ENCODE measurements around the gene FKBP15.
"Not testable (repeated sequence)": the region's sequence is repeated elsewhere in the genome, so short reads cannot be mapped to it uniquely, and the experiment has no call there.

FKBP15 gene

GRCh38 chr9:113246928-113247327 is 25.9 kb upstream of the FKBP15 start:
- Mint-ChIP-seq H3K4me1 (ENCODE audit: low read depth) (peaks cover 6% of the 10 kb centered on the region), H3K36me3 (ENCODE audit: low read depth) (peaks cover 10% of the 10 kb centered on the region), H3K4me3 (no peak overlapping the region), H3K27me3 (no peaks in the 10 kb centered on the region), H3K9me3 (peaks cover 3% of the 10 kb centered on the region), H3K27ac (no peak overlapping the region)

GRCh38 chr9:113245894-113246293 is 24.8 kb upstream of the FKBP15 start:
- H3K27ac Mint-ChIP-seq, result no peak overlapping the region

GRCh38 chr9:113244556-113244955 is 23.5 kb upstream of the FKBP15 start:
- Mint-ChIP-seq H3K4me1 (ENCODE audit: low read depth) (peaks cover 12% of the 10 kb centered on the region), H3K27me3 (no peaks in the 10 kb centered on the region), H3K36me3 (ENCODE audit: low read depth) (peaks cover 6% of the 10 kb centered on the region), H3K4me3 (no peak overlapping the region), H3K9me3 (no peaks in the 10 kb centered on the region), H3K27ac (no peak overlapping the region)

More at GRCh38 chr9:113245894-113246293, 24.8 kb upstream of the FKBP15 start:
- Mint-ChIP-seq H3K9me3 (peaks cover 3% of the 10 kb centered on the region), H3K4me1 (ENCODE audit: low read depth) (peaks cover 11% of the 10 kb centered on the region), H3K27me3 (no peaks in the 10 kb centered on the region), H3K36me3 (ENCODE audit: low read depth) (peaks cover 10% of the 10 kb centered on the region), H3K4me3 (no peak overlapping the region)

- H3K36me3 Mint-ChIP-seq (ENCODE audit: low read depth), result no peaks in the 10 kb centered on the region
- no peak overlapping the region for H3K27ac Mint-ChIP-seq
- no peaks in the 10 kb centered on the region for H3K27me3 Mint-ChIP-seq
- H3K4me1 Mint-ChIP-seq (ENCODE audit: low read depth), result peaks cover 12% of the 10 kb centered on the region
- no peak overlapping the region for H3K4me3 Mint-ChIP-seq
- H3K9me3 Mint-ChIP-seq, result no peaks in the 10 kb centered on the region
Observed at GRCh38 chr9:113241161-113241560, 20.1 kb upstream of the FKBP15 start.

GRCh38 chr9:113238859-113239232 is 17.8 kb upstream of the FKBP15 start:
- Mint-ChIP-seq H3K9me3 (no peaks in the 10 kb centered on the region), H3K27me3 (no peaks in the 10 kb centered on the region), H3K36me3 (ENCODE audit: low read depth) (no peaks in the 10 kb centered on the region), H3K27ac (no peak overlapping the region), H3K4me1 (ENCODE audit: low read depth) (peaks cover 12% of the 10 kb centered on the region), H3K4me3 (no peak overlapping the region)

GRCh38 chr9:113238202-113238858 is 17.3 kb upstream of the FKBP15 start:
- Mint-ChIP-seq H3K4me1 (ENCODE audit: low read depth) (peaks cover 16% of the 10 kb centered on the region), H3K4me3 (no peak overlapping the region), H3K9me3 (no peaks in the 10 kb centered on the region), H3K27ac (no peak overlapping the region), H3K36me3 (ENCODE audit: low read depth) (no peaks in the 10 kb centered on the region), H3K27me3 (no peaks in the 10 kb centered on the region)

GRCh38 chr9:113237026-113237425 is 15.9 kb upstream of the FKBP15 start:
- no peaks in the 10 kb centered on the region for H3K27me3 Mint-ChIP-seq
- H3K27ac Mint-ChIP-seq, result no peak overlapping the region
- H3K36me3 Mint-ChIP-seq (ENCODE audit: low read depth), result no peaks in the 10 kb centered on the region
- H3K4me3 Mint-ChIP-seq, result no peak overlapping the region
- peaks cover 23% of the 10 kb centered on the region for H3K4me1 Mint-ChIP-seq (ENCODE audit: low read depth)
- no peaks in the 10 kb centered on the region for H3K9me3 Mint-ChIP-seq

GRCh38 chr9:113235701-113236255 is 14.7 kb upstream of the FKBP15 start:
- peaks cover 18% of the 10 kb centered on the region for H3K4me1 Mint-ChIP-seq (ENCODE audit: low read depth)
- H3K27ac Mint-ChIP-seq, H3K9me3 Mint-ChIP-seq: not testable (repeated sequence)

GRCh38 chr9:113231701-113232100 is 10.6 kb upstream of the FKBP15 start:
- H3K4me3 Mint-ChIP-seq, result no peak overlapping the region
- H3K27me3 Mint-ChIP-seq, result no peaks in the 10 kb centered on the region
- H3K36me3 Mint-ChIP-seq (ENCODE audit: low read depth), result peaks cover 13% of the 10 kb centered on the region
- H3K4me1 Mint-ChIP-seq (ENCODE audit: low read depth), result peaks cover 26% of the 10 kb centered on the region
- H3K27ac Mint-ChIP-seq, result no peak overlapping the region
- no peaks in the 10 kb centered on the region for H3K9me3 Mint-ChIP-seq

More at GRCh38 chr9:113235701-113236255, 14.7 kb upstream of the FKBP15 start:
- H3K27me3 Mint-ChIP-seq; H3K36me3 Mint-ChIP-seq (ENCODE audit: low read depth); H3K4me3 Mint-ChIP-seq: not testable (repeated sequence)

- H3K4me3 Mint-ChIP-seq, result no peak overlapping the region
- peaks cover 23% of the 10 kb centered on the region for H3K4me1 Mint-ChIP-seq (ENCODE audit: low read depth)
- H3K27me3 Mint-ChIP-seq, result no peaks in the 10 kb centered on the region
- H3K36me3 Mint-ChIP-seq (ENCODE audit: low read depth), result peaks cover 16% of the 10 kb centered on the region
- H3K27ac Mint-ChIP-seq, result no peak overlapping the region
- no peaks in the 10 kb centered on the region for H3K9me3 Mint-ChIP-seq
Observed at GRCh38 chr9:113228130-113228665, 7.1 kb upstream of the FKBP15 start.

- no peaks in the 10 kb centered on the region for H3K27me3 Mint-ChIP-seq
- H3K9me3 Mint-ChIP-seq, result no peaks in the 10 kb centered on the region
- H3K27ac Mint-ChIP-seq, result no peak overlapping the region
- H3K4me1 Mint-ChIP-seq (ENCODE audit: low read depth), result peaks cover 23% of the 10 kb centered on the region
- H3K4me3 Mint-ChIP-seq, result no peak overlapping the region
- H3K36me3 Mint-ChIP-seq (ENCODE audit: low read depth), result peaks cover 16% of the 10 kb centered on the region
Observed at GRCh38 chr9:113227436-113227835, 6.4 kb upstream of the FKBP15 start.

- Mint-ChIP-seq H3K36me3 (ENCODE audit: low read depth) (peaks cover 17% of the 10 kb centered on the region), H3K4me3 (no peak overlapping the region), H3K9me3 (no peaks in the 10 kb centered on the region), H3K27ac (no peak overlapping the region), H3K27me3 (no peaks in the 10 kb centered on the region), H3K4me1 (ENCODE audit: low read depth) (peaks cover 39% of the 10 kb centered on the region)
Observed at GRCh38 chr9:113223963-113224362, 2.9 kb upstream of the FKBP15 start.

- Mint-ChIP-seq H3K27ac (peak overlapping the region; percentile 96), H3K9me3 (no peaks in the 10 kb centered on the region), H3K4me1 (ENCODE audit: low read depth) (peaks cover 42% of the 10 kb centered on the region), H3K4me3 (peak overlapping the region; percentile 98), H3K27me3 (no peaks in the 10 kb centered on the region), H3K36me3 (ENCODE audit: low read depth) (peaks cover 15% of the 10 kb centered on the region)
Observed at GRCh38 chr9:113222482-113222841, 1.4 kb upstream of the FKBP15 start.

GRCh38 chr9:113221800-113222481 is 864 bp upstream of the FKBP15 start:
- H3K36me3 Mint-ChIP-seq (ENCODE audit: low read depth), result peaks cover 15% of the 10 kb centered on the region
- peak overlapping the region; percentile 98 for H3K4me3 Mint-ChIP-seq
- peak overlapping the region; percentile 96 for H3K27ac Mint-ChIP-seq
- H3K27me3 Mint-ChIP-seq, result no peaks in the 10 kb centered on the region
- H3K9me3 Mint-ChIP-seq, result no peaks in the 10 kb centered on the region
- H3K4me1 Mint-ChIP-seq (ENCODE audit: low read depth), result peaks cover 44% of the 10 kb centered on the region

- Mint-ChIP-seq H3K4me1 (ENCODE audit: low read depth) (peaks cover 49% of the 10 kb centered on the region), H3K9me3 (no peaks in the 10 kb centered on the region)
Observed at GRCh38 chr9:113220467-113221002, 542 bp downstream of the FKBP15 start.

More at GRCh38 chr9:113220467-113221002, 542 bp downstream of the FKBP15 start:
- H3K36me3 Mint-ChIP-seq (ENCODE audit: low read depth), result peaks cover 12% of the 10 kb centered on the region
- H3K27me3 Mint-ChIP-seq, result no peaks in the 10 kb centered on the region
- H3K4me3 Mint-ChIP-seq, result peak overlapping the region; percentile 98
- peak overlapping the region; percentile 96 for H3K27ac Mint-ChIP-seq

Measured in stimulated activated naive CD8-positive, alpha-beta T cell treated with anti-CD3 and anti-CD28 coated beads, Interleukin-15, Interleukin-2, amounts not matched to agents 100 ng/mL and 50 ng/mL, for 24 hours (primary cell).